ENCODE data around the gene CDH13.

DNA sequence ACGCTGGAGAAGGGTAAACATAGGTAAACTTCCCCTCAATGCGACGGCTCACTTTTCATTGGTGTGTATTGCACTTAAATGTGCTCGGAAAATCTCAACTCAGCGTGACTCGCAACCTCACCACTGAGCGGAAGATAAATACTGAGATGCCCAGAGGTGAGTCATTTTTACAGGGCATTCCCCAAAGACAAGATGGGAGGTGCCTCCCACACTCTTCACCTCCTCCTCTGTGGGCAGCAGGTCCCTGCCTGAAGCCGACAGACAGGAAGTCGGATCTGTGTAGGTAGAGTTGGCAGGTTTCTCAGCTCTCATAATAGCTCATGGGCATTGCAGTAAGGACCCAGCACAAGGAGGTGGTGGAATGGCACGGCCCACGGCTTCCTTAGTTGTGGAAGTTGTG lies 906.4 kb downstream of the CDH13 start:
- TF ChIP-seq, protein P1, sequence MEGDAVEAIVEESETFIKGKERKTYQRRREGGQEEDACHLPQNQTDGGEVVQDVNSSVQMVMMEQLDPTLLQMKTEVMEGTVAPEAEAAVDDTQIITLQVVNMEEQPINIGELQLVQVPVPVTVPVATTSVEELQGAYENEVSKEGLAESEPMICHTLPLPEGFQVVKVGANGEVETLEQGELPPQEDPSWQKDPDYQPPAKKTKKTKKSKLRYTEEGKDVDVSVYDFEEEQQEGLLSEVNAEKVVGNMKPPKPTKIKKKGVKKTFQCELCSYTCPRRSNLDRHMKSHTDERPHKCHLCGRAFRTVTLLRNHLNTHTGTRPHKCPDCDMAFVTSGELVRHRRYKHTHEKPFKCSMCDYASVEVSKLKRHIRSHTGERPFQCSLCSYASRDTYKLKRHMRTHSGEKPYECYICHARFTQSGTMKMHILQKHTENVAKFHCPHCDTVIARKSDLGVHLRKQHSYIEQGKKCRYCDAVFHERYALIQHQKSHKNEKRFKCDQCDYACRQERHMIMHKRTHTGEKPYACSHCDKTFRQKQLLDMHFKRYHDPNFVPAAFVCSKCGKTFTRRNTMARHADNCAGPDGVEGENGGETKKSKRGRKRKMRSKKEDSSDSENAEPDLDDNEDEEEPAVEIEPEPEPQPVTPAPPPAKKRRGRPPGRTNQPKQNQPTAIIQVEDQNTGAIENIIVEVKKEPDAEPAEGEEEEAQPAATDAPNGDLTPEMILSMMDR (IDR thresholded peaks at IDR 0.05; ENCODE audit: insufficient read depth, low read length), result no peak
- TF ChIP-seq POLR2AphosphoS5 (IDR thresholded peaks at IDR 0.05; ENCODE audit: low read depth), result no peak
- TF ChIP-seq REST (IDR thresholded peaks at IDR 0.05; ENCODE audit: insufficient replicate concordance, low read depth), result no peak
- TF ChIP-seq SPI1 (IDR thresholded peaks at IDR 0.05; ENCODE audit: borderline replicate concordance, low read depth), result no peak
